NCI-H2081 (cell line): ENCODE measurements around the gene OLFM1.
"Not testable (repeated sequence)": the region's sequence is repeated elsewhere in the genome, so short reads cannot be mapped to it uniquely, and the experiment has no call there.

Source experiments
- DNase-seq, 2 experiments: peaks; one replicate each; lab custom pipeline; 2025; lab: John Stamatoyannopoulos, UW

OLFM1 gene

DNA sequence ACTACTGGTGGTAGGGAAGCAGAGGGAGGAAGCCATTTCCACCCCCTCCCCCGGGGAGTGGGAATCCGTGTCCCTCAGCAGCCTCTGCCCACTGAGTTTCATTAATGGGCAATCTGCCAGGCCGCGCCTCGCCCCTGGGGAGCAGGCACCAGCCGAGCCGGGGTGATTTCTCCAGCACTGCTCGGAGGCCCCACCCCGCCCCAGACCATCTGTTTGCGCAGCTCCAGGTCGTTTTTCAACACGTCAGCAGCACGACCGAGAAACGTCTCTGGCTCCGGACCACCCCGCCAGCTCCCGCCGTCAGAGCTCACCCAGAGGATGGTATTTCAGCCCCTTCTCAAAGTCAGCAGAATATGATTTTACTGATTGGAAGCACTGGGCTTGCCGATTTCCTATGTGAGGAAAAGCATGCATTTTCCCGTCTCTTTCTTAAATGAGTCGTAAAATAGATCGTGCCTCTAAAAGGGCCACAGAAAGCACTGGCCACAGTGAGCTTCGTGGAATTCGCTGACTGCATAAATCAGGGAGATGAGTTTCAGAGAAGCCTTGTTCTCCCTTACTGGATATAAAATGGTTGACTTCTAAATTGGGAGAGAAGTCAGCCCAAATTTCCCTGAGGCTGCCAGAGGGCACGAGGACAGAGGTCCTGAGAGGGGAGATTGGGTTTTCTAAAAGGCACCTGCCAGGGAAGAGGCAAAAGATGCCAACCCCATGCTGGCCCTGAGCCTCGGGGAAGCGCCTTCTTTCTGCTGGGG lies 47.0 kb downstream of the OLFM1 start:
- DNase-seq, result no peak

DNA sequence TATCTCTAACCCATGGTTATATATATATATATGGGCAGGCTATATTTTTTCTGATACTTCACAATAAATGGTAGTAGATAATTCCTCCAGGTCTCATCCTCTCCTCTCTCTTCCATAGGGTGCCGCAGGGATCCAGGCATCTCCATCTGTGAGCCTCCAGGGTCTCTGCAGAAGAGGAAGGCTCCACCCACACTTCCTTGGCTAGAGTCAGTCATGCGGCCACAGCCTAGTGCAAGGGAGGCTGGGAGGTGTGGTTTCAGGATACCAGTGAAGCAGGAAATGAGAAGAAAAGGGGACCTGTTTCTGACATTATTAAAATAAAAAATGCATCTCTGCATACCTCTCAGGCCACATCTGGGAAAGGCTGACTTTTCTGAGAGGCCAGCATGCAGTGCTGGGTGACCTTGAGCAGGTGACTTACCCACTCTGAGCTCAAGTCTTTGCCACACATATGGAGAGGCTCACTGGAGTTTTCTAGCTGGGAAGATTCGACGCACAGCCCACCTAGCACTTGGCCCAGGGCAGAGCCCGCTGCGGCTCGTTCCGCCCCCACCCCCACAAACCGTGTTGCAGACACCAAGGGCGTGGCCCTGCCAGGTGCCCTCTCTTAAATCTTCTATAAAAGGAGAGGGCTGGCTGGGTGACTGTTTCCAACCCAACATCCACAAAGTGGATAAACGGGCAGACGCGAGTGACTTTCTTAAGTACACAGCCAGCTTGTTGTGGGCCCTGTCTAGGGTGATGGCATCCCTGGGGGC lies 47.9 kb downstream of the OLFM1 start:
- DNase-seq, result no peak

DNA sequence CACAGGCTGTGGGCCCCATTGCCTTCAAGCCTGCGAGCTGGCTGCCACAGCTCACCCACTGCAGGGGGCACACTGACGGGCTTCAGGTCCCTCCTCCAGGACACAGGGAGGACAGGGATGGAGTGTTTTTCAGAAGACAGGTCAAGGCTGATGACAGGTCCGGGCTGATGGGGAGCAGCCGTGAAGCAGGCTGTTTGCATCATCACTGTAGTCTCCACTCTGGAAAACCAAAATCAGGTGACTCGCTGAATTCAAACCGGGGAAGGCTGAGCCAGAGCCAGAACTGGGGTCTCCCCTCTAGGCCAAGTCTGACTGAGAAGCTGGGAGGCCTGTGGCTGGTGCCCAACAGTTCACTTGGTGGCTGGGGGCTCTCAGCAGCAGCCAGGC lies 48.5 kb downstream of the OLFM1 start:
- DNase-seq, result no peak

DNA sequence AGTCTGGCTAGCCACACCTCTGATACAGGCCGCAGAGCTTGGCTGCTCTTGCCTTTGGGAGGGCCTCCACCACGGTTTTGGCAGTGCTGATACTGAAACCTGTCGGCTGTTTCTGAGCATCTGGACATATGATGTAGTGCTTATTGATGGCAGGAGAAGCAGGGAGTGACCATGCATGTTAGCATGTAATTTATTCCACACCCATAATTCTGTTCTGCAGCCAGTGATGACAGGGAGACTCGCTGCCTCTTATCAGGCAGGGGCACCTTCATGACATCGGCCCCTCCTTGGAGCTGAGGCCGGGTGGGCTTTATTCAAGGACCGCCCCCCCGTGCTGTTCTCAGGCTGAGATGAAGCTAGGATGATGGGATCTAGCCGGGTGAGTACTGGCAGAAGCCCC lies 49.0 kb downstream of the OLFM1 start:
- DNase-seq, result no peak

DNA sequence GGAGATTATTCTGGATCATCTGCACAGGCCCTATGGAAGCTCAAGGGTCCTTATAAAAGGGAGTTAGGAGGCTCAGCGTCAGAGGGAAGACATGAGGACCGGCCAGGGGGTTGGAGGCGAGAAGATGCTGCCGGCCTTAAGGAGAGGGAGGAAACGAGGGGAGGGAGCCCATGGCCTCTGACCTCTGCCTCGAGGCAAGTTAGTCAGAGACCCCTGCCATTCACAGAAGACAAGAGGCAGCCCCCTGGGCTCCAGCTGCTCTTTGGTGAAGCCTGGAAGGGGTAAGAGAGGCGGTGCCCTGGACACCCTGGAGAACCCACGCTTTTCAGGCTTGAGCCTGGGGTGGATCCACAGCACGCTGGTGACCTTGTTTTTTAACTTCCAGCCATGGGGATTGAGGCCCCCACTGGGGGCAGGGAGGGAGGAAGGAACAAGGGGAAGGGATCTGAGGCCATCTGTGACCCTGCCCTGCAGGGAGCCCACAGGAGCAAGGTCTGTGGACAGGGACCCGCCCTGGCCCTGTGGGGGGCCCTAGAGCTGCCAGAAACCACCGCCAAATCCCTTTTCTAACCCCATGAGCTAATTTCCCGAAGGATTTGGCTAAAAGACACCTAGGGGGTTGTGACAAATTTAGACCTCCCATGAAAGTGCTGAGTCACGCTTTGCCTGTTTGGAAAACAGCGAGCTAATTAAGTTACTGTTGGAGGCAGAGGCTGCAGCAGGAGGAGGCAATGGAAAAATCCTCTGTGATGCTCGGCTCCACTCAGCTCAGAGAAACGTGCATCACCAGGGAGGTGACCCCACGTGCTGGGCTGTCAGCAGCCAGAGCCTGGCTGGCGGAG lies 49.7 kb downstream of the OLFM1 start:
- no peak for DNase-seq

DNA sequence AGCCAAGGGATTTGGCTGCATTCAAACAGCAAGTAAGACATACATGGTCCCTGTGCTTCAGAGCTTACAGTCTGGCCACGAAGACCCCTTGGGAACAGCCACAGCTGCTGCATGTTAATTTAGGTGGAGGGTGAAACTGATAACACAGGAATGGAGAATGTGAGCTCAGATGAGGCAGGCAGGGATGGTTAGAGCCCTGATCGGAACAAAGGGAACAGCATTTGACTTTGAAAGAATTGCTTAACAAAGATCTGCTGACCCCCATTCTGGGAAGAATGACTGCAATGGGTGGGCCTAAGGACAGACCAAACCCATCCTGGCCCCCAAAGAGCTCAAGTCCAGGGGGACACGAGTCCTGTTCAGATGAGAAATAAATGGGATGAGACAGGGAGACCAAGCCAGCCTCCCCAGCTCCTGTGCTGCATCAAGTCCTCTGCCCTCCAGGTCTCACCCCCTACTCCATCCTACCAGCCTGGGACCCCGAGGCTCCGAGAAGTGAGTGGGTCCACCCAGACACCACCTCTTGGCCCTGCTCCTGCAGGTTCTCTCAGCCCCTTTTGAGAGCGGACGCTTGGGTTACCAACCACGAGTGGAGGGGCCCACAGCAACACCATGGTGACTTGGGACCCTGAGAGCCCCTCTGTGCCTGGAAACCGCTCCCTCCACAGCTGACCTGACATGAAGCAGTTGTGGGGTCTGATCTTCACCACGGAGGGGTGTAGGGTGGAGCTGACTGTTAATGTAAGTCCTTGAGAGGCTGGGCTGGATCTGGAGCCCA lies 50.8 kb downstream of the OLFM1 start:
- no peak for DNase-seq

DNA sequence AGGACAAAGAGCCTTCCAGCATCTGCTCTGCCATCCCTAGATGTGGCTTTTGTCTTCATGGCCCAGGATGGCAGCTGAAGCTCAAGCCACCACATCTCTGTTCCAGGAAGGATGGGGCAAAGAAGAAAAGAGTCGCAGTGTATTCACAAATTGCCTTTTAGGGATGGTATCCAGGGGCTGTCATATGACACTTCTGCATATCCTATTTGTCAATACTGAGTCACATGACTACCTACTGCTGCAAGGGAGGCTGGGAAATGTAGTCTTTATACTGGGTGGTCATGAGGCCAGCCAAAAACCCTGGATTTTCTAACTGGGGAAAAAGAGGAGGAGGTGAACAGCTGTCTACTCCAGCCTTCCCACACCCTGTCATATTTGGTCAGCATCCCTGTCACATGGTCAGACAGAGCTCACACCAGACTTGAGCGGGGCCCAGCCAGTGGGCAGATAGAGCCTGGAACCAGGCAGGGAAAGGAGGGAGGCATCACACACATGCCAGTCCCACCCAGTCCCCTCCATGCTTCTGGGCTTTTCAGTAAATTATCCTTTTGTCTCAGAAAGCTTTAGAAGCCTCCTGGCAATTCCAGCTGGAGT lies 52.0 kb downstream of the OLFM1 start:
- DNase-seq, result no peak

DNA sequence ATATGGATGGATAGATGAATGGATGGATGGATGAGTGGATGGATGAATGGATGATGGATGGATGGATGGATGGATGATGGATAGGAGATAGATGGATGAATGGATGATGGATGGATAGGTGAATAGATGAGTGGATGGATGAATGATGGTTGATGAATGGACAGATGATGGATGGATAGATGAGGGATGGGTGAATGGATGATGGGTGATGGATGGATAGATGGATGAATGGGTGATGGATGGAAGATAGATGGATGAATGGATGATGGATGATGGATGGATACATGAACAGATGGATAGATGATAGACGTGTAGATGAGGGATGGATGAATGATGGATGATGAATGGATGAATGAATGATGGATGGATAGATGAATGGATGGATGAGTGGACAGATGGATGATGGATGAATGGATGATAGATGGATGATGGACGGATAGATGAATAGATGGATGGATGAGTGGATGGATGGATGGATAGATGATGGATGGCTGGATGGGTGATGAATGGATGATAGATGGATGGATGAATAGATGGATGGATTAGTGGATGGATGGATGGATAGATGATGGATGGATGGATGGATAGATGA lies 53.8 kb downstream of the OLFM1 start:
- DNase-seq, result no peak

DNA sequence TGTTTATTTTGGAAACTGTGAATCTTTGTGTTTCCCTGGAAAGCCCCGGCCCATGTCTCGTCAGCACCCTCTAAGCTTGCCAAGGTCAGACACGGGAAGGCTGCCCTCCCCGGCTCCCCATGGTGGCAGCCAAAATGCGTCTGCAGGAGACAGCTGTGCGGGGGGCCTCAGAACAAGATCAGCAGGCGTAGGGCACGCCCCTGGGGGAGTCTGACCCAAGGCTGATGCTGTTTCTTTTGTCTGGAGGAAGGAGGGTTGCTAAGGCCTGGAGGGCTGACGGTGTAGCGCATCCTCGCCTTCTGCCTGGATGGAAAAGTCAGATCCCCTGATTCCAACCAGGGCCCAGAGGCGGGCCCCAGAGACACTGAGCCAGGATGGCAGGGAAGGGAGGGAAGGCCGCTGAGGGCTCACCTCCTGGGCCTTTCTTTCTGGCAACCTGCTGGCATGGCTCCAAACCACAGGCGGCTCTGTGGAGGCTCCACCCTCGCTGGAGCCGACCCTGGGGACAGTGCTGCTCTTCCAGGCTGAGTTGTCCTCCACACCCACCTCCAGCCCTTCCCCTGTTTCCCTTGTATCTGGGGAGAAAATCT lies 57.2 kb downstream of the OLFM1 start:
- DNase-seq, result no peak

DNA sequence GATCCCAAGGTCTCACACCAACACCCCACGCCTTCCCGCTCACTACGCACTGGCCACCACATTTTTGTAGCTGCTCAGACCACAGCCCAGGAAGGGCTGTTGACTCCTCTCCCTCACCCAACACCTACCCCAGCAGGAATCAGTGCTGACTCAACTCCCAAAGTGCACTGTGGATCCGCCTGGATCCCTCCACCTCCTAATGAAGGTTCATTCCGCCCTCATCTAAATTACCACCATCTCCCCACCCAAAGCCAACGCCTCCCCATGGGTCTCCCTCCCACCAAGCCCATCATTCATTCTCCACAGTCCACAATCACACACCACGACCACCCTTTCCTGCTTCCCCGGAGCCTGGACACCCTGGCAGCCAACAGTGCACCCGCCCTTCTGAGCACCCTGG lies 57.8 kb downstream of the OLFM1 start:
- DNase-seq, result no peak

DNA sequence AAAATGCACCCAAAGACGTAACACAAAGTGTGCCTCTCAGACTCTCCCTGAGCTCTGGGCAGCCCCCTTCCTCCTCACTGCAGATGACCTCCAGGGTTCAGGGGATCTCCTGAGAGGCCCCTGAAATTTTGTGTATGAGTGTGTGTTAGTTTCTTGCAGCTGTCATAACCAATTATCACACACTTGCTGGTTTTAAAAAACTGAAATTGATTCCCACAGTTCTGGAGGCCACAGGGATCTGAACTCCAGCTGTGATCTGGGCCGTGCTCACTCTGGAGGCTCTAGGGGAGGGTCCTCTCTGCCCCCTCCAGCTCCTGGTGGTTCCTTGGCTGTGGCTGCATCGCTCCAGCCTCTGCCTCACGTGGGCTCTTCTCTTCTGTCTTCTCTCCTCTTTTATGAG lies 58.8 kb downstream of the OLFM1 start:
- DNase-seq, result no peak

DNA sequence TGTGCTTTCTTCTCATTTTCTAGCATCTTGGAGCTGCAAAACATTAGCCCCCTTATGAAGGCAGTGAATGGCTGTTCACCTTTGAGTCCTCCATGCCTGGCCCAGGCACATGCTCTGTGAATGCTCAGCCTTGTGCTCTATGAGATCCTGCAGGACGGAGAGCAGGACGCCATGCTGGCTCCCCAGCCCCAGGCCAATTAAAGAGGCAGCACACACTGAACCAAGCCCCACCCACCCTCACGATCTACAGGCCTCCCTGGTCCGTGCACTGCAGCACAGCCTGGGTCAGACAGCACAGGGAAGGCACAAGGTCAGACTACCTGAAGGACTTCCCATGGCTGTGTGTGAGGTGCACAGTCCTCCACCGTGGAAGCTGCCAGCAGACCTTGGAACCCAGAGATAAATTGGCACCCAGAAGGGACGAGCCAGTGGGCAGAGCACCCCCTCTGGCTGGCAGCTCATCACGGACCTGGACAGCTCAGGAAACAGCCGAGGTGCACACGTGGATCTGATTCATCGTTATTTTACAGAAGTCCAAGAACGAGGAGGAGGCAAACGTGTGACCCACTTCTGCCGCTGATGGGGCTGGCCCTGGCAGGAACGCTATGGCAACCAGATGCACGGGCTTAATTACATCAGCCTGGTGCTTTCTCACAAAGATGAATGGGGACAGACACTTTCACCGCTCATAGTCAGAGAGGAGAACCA lies 59.5 kb downstream of the OLFM1 start:
- DNase-seq, result no peak

DNA sequence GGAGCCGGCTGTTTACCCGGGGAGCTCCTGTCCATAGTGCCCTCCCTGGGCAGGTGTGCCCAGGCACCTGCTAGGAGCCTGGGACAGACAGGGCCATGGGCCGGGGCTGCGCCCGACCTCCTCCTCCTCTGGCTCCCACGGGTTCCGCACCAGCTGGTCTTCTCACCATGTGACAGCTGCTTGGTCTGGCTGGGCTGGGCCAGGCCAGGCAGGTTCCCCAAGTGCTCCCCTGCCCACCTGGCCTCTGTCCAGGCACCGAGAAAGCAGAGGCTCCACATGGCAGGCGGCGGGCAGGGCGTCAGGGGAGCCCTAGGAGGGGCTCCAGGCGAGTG lies 60.0 kb downstream of the OLFM1 start:
- no peak for DNase-seq

DNA sequence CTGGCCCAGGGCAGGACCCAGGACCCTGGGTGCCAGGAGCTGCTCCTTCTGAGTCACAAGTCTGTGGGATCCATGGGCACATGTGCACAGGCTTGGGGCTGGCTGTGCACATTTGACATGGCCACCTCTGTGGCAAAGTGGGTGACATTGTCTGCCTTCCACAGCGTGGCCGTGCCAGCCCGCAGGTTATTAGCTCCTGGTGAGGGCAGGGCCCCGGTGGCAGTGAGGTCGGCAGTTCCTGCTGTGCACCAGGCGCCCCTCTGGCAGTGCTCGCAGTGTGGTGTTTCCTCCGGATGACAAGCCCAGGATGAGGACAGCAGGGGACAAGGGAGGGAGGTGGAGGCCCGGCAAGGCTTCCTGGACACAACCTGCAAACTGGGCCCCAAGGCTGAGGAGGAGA lies 60.5 kb downstream of the OLFM1 start:
- no peak for DNase-seq

DNA sequence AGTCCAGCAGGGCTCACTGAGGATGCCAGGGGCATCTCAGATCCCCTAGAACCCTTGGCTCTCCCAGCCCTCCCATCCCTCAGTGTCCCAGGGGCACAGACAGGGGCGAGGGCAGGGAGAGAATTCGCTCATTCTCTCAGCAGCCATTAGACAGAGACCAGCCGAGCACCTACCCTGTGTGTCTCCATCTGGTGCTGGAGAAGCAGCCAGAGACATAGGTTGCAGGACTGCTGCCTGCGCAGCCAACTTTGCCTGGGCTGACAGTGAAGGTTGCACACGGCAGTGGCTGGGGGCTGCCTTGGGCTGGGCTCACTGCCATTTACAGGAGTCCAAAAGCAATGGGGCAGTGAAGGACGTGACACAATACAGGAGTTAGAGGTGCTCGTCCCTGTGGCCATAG lies 60.9 kb downstream of the OLFM1 start:
- DNase-seq, result no peak

DNA sequence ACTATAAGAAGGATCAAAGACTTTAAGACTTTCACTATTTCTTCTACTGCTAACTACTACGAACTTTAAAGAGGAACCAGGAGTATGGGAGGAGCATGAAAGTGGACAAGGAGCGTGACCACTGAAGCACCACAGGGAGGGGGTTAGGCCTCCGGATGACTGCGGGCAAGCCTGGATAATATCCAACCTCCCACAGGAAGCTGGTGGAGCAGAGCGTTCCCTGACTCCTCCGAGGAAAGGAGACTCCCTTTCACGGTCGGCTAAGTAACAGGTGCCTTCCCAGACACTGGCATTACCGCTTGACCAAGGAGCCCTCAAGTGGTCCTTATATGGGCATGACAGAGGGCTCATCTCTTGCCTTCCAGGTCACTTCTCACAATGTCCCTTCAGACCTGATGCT lies 62.4 kb downstream of the OLFM1 start:
- DNase-seq, result not testable (repeated sequence)

DNA sequence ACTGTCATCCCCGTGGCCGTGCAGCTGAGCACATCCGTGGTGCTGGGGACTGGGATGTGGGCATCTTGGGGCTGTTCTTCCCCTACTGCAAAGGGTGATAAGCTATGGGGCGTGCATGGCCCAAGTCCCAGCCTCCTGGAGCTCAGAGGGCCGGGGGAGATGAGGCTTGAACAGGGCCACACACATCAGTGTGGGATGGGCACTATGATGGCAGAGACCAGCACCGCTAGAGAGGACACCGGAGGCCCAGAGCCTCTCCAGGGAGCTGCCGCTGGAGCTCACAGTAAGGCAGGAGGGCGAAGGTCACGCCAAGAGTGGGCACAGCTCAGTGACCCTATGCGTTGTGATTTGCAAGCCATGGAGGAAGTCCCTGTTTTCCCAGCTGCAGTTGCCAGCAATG lies 63.5 kb downstream of the OLFM1 start:
- DNase-seq, result no peak

DNA sequence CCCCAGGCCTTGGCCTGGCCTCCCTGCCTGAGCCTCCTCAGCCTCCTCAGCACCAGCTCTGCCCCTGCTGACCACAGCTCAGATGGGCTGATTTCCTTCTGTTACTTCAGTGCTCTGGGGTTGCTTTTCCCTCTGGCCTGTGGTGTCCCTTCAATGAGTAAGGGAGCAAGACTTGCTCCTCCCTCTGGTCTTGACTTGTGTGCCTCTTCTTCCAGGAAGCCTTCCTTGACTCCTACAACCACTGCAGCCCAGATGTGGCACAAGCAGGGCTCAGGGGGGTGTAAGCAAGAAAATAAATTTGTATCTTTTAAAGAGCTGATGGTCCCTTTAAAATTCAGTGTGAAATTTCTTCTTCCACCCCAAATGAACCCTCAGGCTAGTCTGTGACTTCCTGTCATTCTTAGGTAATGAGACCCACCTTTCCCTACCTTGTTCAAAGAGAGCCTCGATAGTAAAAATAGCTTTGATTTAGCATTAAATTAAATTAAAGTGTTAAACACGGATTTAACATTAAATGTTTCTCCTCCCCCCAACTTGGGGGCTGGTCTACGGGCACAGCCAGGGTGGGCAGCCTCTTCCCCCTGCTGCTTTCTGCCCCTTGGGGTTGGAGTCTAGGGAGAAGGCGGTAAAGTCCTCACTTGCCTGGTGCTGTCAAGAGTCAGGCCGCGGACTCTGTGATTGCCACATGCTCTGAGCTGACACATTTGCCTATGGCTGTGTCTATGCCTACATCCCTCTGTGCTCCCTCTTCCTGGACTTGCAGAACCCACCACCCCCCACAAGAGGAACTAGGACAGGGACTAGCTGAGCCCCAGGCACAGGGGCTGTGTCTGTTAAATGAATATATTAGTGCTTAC lies 64.5 kb downstream of the OLFM1 start:
- no peak for DNase-seq

DNA sequence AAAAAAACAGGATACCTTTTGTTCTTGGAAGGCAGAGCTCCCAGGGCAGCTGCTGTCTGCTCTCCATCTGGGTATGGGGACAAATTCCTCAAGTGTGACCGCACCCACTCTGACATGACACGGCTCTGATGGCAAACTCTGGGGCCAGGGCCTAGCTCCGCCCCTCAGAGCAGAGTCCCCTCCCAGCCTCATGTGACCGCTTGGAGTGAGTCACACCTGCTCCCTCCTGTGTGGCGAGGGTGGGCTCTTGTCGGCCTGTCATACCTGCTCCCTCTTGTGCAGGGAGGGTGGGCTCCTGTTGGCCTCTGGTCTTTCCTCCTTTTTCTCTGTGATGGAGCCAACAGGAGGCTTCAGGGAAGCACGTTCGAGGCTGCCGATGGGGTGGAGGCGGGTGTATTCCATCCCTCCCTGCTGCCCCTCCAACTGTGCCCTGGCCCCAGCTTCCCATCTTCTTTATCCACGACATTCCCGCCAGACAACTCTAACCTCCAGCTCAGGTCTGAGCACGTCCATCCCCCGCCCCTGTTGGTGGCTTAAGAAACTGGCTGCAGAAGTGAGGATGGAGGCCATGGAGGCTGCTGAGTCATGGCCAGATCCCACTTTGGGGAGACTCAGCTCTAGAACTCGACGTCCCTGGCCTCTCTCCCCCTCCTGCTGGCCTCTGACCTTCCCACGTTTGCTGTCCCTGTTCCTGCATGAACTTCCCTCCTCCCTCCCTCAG lies 65.3 kb downstream of the OLFM1 start:
- DNase-seq, result no peak
